ENCODE data around the gene FIS1. TPM values are rescaled to one million over a fixed set of nuclear protein-coding genes. Genes with fewer than 3 reads are reported as not detected.
A peak's percentile ranks its signal among the peaks of the same experiment; 100 is the strongest.

Gene FIS1
- total RNA-seq, 3 donors from 2014 or later (not counting 1 experiment from before 2014, with no cell fraction given), result 99.9 to 119 (median 105) TPM

DNA sequence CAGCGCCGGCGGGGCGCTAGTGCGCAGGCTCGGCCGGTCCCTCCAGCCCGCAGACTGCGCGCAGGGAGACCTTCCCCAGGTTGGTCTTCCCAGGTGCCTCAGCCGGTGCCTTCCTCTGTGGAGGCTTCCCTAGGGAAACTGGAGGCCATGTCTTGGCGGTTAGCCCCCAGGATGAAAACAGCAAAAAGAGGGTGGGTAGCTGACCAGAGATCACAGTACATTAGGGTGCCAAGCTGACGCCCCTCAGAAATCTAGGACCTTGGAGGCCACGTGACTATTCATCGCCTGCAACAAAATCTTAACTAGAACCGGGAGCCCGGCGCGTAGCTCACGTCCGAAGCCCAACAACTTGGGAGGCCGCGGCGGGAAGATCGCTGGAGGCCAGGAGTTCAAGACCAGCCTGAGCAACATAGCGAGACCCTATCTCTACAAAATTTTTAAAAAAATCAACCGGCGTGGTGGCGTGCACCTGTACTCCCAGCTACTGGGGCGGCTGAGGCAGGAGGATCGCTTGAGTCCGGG is 327 bp upstream of the FIS1 start:
- H3K4me1 ChIP-seq (ENCODE audit: control insufficient read depth, insufficient read depth, low read length), result peaks cover 21% of the 10 kb centered on the region
- WGBS (ENCODE audit: insufficient coverage), result 37% methylated on average over 32 of the region's 32 CpGs
- Mint-ChIP-seq H3K4me1 (peaks cover 27 to 38% of the 10 kb centered on the region in 2 donors), H3K27ac (peak overlapping the region; percentile 95 to 99), H3K27me3 (ENCODE audit: low read depth in 2 of 2) (no peaks in the 10 kb centered on the region), H3K36me3 (no peaks in the 10 kb centered on the region), H3K4me3 (peak overlapping the region; percentile 98), H3K9me3 (no peaks in the 10 kb centered on the region)
- DNase-seq (no peak), ATAC-seq (no peak)
- H3K9me3 ChIP-seq (ENCODE audit: control insufficient read depth, insufficient read depth, low read length), result no peaks in the 10 kb centered on the region
- peaks cover 9% of the 10 kb centered on the region for H3K36me3 ChIP-seq (ENCODE audit: control insufficient read depth, insufficient read depth, low read length)
- H3K27ac ChIP-seq (ENCODE audit: low read length), result peak overlapping the region; percentile 89
- TF ChIP-seq, protein P1, sequence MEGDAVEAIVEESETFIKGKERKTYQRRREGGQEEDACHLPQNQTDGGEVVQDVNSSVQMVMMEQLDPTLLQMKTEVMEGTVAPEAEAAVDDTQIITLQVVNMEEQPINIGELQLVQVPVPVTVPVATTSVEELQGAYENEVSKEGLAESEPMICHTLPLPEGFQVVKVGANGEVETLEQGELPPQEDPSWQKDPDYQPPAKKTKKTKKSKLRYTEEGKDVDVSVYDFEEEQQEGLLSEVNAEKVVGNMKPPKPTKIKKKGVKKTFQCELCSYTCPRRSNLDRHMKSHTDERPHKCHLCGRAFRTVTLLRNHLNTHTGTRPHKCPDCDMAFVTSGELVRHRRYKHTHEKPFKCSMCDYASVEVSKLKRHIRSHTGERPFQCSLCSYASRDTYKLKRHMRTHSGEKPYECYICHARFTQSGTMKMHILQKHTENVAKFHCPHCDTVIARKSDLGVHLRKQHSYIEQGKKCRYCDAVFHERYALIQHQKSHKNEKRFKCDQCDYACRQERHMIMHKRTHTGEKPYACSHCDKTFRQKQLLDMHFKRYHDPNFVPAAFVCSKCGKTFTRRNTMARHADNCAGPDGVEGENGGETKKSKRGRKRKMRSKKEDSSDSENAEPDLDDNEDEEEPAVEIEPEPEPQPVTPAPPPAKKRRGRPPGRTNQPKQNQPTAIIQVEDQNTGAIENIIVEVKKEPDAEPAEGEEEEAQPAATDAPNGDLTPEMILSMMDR (IDR thresholded peaks at IDR 0.05), result no peak
- intact Hi-C loops (cut with micrococcal nuclease), result loop anchor here (2.0 kb wide), 1 partner anchor 100 kb away; no protein-coding TSS in a partner anchor
- H3K4me3 ChIP-seq (ENCODE audit: low read length), result peak overlapping the region; percentile 83
- H3K27me3 ChIP-seq (ENCODE audit: control insufficient read depth, insufficient read depth, low read length), result no peaks in the 10 kb centered on the region

DNA sequence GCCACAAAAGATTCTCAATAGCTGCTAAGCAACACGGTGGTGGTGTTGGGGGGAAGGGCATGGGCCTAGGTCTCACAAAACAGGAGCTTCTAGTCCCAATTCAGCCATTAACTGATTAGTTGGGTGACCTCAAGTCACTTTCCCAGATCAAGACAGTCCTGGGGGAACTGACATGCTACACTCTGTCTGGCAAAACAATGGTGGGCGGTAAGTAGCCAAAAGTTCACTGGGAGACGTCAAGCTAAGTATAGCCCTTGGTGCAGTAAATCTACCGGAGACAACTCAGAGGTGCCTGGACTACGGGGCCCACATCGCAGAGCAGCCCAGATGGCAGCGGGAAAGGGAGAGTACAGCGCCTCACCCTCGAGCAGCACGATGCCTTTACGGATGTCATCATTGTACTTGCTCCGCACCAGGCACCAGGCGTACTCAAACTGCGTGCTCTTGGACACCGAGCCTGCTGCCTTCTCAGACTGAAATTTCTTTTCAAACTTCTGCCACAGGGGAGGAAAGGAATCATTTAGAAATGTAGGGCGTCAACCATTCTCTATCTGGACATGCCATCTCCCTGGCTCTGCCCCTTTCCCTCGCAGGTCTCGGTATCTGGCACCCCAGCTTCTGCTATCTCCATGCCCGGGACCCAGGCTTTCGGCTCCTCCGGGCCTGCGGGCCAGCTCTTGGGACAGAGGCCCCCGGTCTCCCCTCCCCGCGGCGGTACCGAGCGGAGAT is 1.1 kb downstream of the FIS1 start:
- H3K27me3 ChIP-seq (ENCODE audit: control insufficient read depth, insufficient read depth, low read length), result no peaks in the 10 kb centered on the region
- Mint-ChIP-seq H3K27ac (peak overlapping the region; percentile 95 to 99), H3K4me3 (peak overlapping the region; percentile 98), H3K27me3 (ENCODE audit: low read depth in 2 of 2) (no peaks in the 10 kb centered on the region), H3K4me1 (peaks cover 22 to 33% of the 10 kb centered on the region in 2 donors), H3K36me3 (no peaks in the 10 kb centered on the region), H3K9me3 (no peaks in the 10 kb centered on the region)
- TF ChIP-seq, protein P1 (IDR thresholded peaks at IDR 0.05), result peak; percentile 97
- peaks cover 21% of the 10 kb centered on the region for H3K4me1 ChIP-seq (ENCODE audit: control insufficient read depth, insufficient read depth, low read length)
- peak overlapping the region; percentile 83 for H3K4me3 ChIP-seq (ENCODE audit: low read length)
- no peaks in the 10 kb centered on the region for H3K9me3 ChIP-seq (ENCODE audit: control insufficient read depth, insufficient read depth, low read length)
- DNase-seq (peak in 1 of 2 donors; percentile 44), ATAC-seq (no peak)
- intact Hi-C loops (cut with micrococcal nuclease), result loop anchor here (1.0 to 2.0 kb wide), 4 partner anchors 8 to 99 kb away; partner anchors contain the start of genes IFT22 and PLOD3
- H3K27ac ChIP-seq (ENCODE audit: low read length), result peak overlapping the region; percentile 89
- H3K36me3 ChIP-seq (ENCODE audit: control insufficient read depth, insufficient read depth, low read length), result peaks cover 14% of the 10 kb centered on the region
- WGBS (ENCODE audit: insufficient coverage), result 22% methylated on average over 27 of the region's 28 CpGs

DNA sequence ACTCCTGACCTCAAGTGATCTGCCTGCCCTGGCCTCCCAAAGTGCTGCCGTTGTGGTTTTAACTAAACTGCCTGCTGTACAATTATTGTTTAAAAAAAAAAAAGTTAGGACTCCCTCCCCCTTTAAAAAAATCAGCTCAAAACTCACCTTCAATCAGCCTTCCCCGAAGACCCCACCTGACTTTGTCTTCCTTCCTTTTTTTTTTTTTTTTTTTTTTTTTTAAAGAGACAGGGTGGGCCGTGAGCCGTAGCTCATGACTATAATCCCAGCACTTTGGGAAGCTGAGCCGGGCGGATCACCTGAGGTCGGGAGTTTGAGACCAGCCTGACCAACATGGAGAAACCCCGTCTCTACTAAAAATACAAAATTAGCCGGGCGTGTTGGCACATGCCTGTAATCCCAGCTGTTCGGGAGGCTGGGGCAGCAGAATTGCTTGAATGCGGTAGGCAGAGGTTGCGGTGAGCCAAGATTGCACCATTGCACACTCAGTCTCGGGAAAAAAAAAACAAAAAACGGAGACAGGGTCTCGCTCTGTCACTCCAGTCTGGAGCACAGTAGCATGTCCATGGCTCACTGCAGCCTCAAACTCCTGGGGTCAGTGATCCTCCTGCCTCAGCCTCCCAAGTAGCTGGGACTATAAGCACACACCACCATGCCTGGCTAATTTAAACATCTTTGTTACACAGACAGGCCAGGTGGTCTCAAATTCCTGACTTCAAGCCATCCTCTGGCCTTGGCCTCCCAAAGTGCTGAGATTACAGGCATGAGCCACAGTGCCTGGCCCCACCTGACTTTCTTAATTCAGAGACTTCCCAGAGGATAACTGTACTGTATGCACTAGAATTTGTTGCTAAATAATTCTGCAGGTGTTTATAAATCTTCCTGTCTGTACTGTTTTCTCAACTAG is 3.2 kb downstream of the FIS1 start:
- ATAC-seq (no peak), DNase-seq (no peak)
- WGBS (ENCODE audit: insufficient coverage), result 70% methylated on average over 16 of the region's 16 CpGs
- Mint-ChIP-seq H3K27ac (no peak overlapping the region), H3K27me3 (ENCODE audit: low read depth in 2 of 2) (no peaks in the 10 kb centered on the region), H3K4me3 (no peak overlapping the region), H3K4me1 (peaks cover 17 to 32% of the 10 kb centered on the region in 2 donors), H3K9me3 (no peaks in the 10 kb centered on the region), H3K36me3 (no peaks in the 10 kb centered on the region)
- H3K4me3 ChIP-seq (ENCODE audit: low read length), result no peak overlapping the region
- no peak overlapping the region for H3K27ac ChIP-seq (ENCODE audit: low read length)
- TF ChIP-seq, protein P1 (IDR thresholded peaks at IDR 0.05), result no peak
- intact Hi-C loops (cut with micrococcal nuclease), result no loop called here
- no peaks in the 10 kb centered on the region for H3K9me3 ChIP-seq (ENCODE audit: control insufficient read depth, insufficient read depth, low read length)
- H3K36me3 ChIP-seq (ENCODE audit: control insufficient read depth, insufficient read depth, low read length), result peaks cover 20% of the 10 kb centered on the region
- no peaks in the 10 kb centered on the region for H3K27me3 ChIP-seq (ENCODE audit: control insufficient read depth, insufficient read depth, low read length)
- peaks cover 21% of the 10 kb centered on the region for H3K4me1 ChIP-seq (ENCODE audit: control insufficient read depth, insufficient read depth, low read length)
